ENCODE measurements around the gene MGRN1. TPM values are rescaled to one million over a fixed set of nuclear protein-coding genes. Genes with fewer than 3 reads are reported as not detected.

MGRN1 gene
- total RNA-seq, 3 donors from 2014 or later, result 26.7 to 28.5 (median 27.9) TPM

- Histone ChIP-seq H3K27me3 (no peaks in the 10 kb centered on the region), H3K36me3 (no peaks in the 10 kb centered on the region), H3K27ac (no peak overlapping the region), H3K4me1 (no peaks in the 10 kb centered on the region), H3K9me3 (peaks cover 0 to 7% of the 10 kb centered on the region in 2 donors), H3K4me3 (no peak overlapping the region)
- no peak for TF ChIP-seq POLR2AphosphoS5 (IDR thresholded peaks at IDR 0.05)
- TF ChIP-seq CTCF (IDR thresholded peaks at IDR 0.05), result no peak
- intact Hi-C loops (cut with DNase I; ENCODE audit: low total_unique reads), result no loop called here
- no peak for DNase-seq (ENCODE audit: low spot score in 2 of 2)
Measured at GRCh38 chr16:4591191-4591590, 33.4 kb upstream of the MGRN1 start.

DNA sequence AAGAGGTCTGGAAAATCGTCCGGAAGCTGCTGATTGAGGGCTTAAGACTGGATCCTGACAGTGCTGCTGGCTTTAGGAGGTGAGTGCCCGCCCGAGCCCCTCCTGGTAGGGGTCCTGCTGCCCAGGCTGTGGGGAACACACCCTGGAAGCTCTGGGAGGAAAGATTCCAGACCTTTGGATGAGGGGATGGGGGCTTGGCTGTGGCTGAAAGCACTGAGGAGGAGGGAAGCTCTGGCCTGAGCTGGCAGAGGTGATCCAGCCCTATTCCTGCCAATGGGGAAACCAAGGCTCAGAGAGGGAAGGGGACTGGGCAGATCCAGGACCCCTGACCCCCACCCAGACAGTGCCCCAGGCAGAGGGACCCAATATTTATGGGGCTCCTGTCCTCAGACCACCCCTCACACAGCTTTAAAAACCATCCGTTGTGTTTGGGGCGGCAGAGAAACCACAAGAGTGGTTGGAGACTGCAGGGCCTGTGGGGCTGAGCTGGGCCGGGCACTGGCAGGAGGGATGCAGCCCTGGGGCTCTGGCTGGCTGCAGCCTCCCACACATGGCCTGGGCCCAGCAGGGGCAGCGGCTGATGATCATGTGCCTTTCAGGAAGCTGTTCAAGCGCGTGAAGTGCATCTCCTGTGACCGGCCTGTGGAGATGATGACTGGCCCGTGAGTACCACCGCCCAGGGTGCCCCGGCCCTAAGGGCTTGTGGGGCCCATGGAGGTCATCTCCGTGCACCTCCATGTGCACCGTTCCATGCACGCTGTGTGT, 32.7 kb upstream of the MGRN1 start:
- H3K4me1 ChIP-seq, result no peaks in the 10 kb centered on the region
- no peak for DNase-seq (ENCODE audit: low spot score in 2 of 2)
- intact Hi-C loops (cut with DNase I; ENCODE audit: low total_unique reads), result no loop called here

GRCh38 chr16:4593086-4593485, 31.5 kb upstream of the MGRN1 start:
- H3K36me3 ChIP-seq, result no peaks in the 10 kb centered on the region
- no peak for DNase-seq (ENCODE audit: low spot score in 2 of 2)
- H3K27ac ChIP-seq, result no peak overlapping the region
- no peak overlapping the region for H3K4me3 ChIP-seq
- intact Hi-C loops (cut with DNase I; ENCODE audit: low total_unique reads), result no loop called here
- no peaks in the 10 kb centered on the region for H3K27me3 ChIP-seq
- H3K4me1 ChIP-seq, result no peaks in the 10 kb centered on the region
- TF ChIP-seq POLR2A (IDR thresholded peaks at IDR 0.05) (no peak), CTCF (IDR thresholded peaks at IDR 0.05) (no peak), POLR2AphosphoS5 (IDR thresholded peaks at IDR 0.05) (no peak)
- H3K9me3 ChIP-seq, result peaks cover 0 to 3% of the 10 kb centered on the region in 2 donors

More for the DNA sequence above, 32.7 kb upstream of the MGRN1 start:
- Histone ChIP-seq H3K36me3 (no peaks in the 10 kb centered on the region), H3K27me3 (no peaks in the 10 kb centered on the region), H3K9me3 (peaks cover 0 to 7% of the 10 kb centered on the region in 2 donors), H3K4me3 (no peak overlapping the region), H3K27ac (no peak overlapping the region)
- TF ChIP-seq POLR2A (IDR thresholded peaks at IDR 0.05) (no peak), POLR2AphosphoS5 (IDR thresholded peaks at IDR 0.05) (no peak), CTCF (IDR thresholded peaks at IDR 0.05) (no peak)

DNA sequence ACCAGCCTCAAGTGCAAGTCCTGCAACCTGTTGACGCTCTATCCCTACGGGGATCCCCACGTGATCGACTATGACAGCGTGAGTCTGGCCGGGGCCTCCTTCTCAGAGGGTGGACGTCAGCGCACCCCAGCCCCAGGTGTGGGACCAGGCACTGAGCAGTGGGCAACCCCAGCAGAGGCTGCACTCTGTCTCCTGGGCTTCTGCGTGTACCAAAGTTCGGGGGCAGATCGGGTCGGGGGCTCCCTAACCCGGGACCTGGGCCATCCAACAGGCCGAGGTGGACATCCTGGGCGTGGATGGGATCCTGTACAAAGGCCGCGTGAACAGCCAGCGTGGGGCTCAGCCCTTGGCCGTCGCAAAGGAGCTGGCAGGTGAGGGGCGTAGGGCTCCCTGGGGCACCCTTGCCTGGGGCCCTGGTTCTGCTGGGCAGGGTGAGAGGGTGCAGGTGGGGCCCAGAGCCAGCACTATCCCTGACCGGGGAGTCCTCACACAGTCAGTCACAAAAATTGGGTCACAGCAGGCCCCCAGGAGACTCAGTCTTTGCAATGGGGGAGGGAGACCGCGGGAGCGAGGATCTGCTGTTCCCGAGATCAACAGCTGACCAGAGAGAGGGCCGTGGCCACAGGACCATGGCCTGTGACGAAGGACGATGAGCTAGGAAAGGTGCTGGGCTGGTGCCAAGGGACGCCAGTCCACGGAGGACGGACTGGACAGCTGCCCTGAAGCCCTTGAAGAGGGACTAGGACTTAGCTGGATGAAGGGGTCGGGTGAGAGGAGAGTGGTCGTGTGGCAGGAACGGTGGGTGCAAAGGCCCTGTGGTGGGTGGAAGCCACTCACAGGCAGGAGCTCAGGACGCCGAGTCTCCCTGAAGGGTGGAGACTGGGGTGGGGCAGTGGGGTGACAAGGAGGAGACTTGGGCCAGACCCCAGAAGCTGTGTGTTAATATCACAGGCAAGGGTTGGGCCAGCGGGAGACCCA, 29.9 kb upstream of the MGRN1 start:
- no peak for TF ChIP-seq CTCF (IDR thresholded peaks at IDR 0.05)
- no peak for TF ChIP-seq POLR2A (IDR thresholded peaks at IDR 0.05)
- TF ChIP-seq POLR2AphosphoS5 (IDR thresholded peaks at IDR 0.05), result no peak
- Histone ChIP-seq H3K4me1 (no peaks in the 10 kb centered on the region), H3K9me3 (no peaks in the 10 kb centered on the region), H3K36me3 (no peaks in the 10 kb centered on the region), H3K4me3 (no peak overlapping the region), H3K27ac (no peak overlapping the region), H3K27me3 (no peaks in the 10 kb centered on the region)
- no peak for DNase-seq (ENCODE audit: low spot score in 2 of 2)
- intact Hi-C loops (cut with DNase I; ENCODE audit: low total_unique reads), result no loop called here

DNA sequence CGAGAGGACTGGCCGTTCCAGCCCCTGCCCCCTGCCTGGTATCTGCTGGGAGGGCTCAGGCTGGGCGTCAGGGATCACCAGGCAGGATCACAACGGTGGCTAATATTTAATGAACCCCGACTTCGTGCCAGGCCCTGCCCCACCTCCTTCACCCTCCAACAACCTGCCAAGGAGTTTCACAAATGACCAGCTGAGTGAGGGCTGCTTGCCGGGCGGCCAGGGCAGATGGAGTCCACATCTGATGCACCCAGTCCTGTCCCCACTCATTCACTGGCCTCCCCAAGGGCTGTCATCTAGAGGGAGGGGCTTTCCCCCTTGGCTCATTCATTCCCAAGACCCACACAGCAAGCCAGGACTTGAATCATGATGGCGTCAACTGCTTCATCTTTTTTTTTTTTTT, 27.5 kb upstream of the MGRN1 start:
- intact Hi-C loops (cut with DNase I; ENCODE audit: low total_unique reads), result no loop called here
- no peaks in the 10 kb centered on the region for H3K4me1 ChIP-seq
- no peaks in the 10 kb centered on the region for H3K27me3 ChIP-seq
- no peaks in the 10 kb centered on the region for H3K9me3 ChIP-seq
- no peak for TF ChIP-seq POLR2A (IDR thresholded peaks at IDR 0.05)
- TF ChIP-seq CTCF (IDR thresholded peaks at IDR 0.05), result no peak
- no peak for TF ChIP-seq POLR2AphosphoS5 (IDR thresholded peaks at IDR 0.05)
- DNase-seq (ENCODE audit: low spot score in 2 of 2), result no peak
- no peak overlapping the region for H3K4me3 ChIP-seq
- H3K36me3 ChIP-seq, result no peaks in the 10 kb centered on the region
- H3K27ac ChIP-seq, result no peak overlapping the region
